GM19324 (cell line): ENCODE measurements around the gene PLPPR3.
"Not testable (repeated sequence)": the region's sequence is repeated elsewhere in the genome, so short reads cannot be mapped to it uniquely, and the experiment has no call there.

ENCODE experiments used
- ATAC-seq: cut with Tn5 transposase; IDR thresholded peaks from one replicate; pipeline ENCODE4 v1.9.1; 2021; ENCODE audit warnings: mild to moderate bottlenecking, moderate library complexity; ENCODE audit not compliant: unreplicated experiment, low FRiP score

The PLPPR3 gene

DNA sequence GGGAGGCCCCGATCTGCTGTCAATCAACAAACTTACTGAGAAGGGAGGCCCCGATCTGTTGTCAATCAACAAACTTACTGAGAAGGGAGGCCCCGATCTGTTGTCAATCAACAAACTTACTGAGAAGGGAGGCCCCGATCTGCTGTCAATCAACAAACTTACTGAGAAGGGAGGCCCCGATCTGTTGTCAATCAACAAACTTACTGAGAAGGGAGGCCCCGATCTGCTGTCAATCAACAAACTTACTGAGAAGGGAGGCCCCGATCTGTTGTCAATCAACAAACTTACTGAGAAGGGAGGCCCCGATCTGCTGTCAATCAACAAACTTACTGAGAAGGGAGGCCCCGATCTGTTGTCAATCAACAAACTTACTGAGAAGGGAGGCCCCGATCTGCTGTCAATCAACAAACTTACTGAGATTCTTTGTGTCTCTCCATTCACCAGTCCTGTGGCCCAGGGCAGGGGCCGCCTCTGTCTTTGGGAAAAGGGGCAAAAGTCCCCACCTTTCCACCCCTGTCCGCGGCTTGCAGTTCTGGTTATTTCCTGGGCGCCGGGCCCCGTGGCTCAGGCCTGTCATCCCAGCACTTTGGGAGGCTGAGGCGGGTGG is 32.0 kb upstream of the PLPPR3 start:
- not testable (repeated sequence) for ATAC-seq

DNA sequence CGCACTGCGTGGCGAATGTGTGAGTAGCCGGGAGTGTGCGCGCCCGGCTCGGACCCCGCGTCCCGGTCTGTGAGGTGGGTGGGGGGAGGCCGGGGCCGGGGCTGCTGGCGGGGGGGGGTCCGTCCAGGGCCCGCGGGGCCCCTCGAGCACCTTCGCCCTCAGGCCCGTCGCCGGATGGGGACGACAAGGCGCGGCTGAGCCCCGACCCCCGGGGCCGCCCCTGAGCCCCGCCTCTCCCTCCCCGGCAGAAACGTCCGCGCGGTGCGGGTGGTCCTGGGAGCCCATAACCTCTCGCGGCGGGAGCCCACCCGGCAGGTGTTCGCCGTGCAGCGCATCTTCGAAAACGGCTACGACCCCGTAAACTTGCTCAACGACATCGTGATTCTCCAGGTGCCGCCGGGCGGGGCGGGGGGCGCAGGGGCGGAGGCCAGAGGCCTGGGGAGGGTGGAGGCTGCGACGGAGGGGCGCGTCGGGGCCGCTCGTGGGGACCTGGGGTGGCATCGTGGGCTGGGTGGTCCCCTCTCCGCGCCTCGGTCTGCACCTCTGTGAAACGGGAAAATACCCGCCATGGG is 31.3 kb upstream of the PLPPR3 start:
- ATAC-seq, result no peak

DNA sequence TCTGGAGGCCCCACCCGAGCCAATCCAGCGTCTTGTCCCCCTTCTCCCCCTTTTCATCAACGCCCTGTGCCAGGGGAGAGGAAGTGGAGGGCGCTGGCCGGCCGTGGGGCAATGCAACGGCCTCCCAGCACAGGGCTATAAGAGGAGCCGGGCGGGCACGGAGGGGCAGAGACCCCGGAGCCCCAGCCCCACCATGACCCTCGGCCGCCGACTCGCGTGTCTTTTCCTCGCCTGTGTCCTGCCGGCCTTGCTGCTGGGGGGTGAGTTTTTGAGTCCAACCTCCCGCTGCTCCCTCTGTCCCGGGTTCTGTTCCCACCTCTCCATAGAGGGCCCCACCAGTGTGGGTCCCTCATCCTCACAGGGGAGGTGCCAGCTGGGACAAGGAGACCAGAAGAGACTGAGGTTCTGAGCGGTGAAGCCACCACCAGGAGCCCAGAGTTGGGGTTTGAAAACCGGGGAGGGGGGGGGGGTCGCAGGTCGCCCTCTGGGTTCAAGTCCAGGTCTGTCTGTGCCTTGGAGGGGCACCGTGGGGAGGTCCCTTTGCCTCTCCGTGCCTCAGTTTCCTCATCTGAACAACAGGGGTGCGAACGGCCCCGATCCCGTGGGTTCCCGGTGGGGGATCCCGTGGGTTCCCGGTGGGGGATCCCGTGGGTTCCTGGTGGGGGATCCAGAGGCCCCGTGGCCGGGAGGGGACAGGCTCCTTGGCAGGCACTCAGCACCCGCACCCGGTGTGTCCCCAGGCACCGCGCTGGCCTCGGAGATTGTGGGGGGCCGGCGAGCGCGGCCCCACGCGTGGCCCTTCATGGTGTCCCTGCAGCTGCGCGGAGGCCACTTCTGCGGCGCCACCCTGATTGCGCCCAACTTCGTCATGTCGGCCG is 30.6 kb upstream of the PLPPR3 start, which contains the start of gene ELANE:
TSS of gene ELANE (plus strand) at position 168 of the 878 bp plus-strand sequence. CDS start at position 194, 26 bp downstream.
- no peak for ATAC-seq

DNA sequence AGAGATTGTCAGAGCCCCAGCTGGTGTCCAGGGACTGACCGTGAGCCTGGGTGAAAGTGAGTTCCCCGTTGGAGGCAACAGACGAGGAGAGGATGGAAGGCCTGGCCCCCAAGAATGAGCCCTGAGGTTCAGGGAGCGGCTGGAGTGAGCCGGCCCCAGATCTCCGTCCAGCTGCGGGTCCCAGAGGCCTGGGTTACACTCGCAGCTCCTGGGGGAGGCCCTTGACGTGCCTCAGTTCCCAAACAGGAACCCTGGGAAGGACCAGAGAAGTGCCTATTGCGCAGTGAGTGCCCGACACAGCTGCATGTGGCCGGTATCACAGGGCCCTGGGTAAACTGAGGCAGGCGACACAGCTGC is 29.2 kb upstream of the PLPPR3 start:
- no peak for ATAC-seq

DNA sequence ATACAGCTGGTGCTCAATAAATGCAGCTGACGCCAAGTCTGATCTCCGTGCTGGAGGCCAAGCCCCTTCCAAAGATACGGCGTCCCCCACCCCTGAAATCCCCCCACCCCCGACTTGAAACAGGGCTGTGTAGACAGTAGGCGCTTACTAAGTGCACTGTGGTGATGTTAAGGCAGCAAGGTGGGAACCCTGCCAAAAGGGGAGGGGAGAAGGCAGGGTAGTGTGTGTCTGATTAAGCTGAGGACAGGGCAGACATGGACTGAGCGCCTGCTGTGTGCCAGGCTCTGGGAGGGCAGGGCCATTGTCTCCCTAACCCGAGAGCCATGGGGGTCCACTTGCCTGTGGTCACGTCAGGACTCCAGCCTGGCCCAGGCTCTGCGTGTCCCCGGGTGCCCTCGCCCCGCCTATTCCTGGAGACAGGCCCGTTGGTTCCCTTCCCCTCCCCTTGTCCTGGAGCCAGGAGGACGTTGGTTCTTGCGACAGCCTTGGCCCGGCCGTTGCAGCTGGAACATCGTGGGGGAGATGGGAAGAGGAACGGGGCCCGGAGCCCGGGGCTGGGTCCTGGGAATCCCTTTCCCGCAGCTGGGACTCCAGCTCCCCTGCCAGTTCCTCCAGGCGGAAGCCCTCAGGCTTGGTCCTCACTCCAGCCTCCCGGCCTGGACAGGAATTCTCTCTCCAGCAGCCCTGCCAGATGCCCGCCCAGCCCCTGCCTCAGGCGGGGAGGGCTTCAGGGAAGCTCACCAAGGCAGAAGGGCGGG is 28.6 kb upstream of the PLPPR3 start:
- ATAC-seq, result no peak

DNA sequence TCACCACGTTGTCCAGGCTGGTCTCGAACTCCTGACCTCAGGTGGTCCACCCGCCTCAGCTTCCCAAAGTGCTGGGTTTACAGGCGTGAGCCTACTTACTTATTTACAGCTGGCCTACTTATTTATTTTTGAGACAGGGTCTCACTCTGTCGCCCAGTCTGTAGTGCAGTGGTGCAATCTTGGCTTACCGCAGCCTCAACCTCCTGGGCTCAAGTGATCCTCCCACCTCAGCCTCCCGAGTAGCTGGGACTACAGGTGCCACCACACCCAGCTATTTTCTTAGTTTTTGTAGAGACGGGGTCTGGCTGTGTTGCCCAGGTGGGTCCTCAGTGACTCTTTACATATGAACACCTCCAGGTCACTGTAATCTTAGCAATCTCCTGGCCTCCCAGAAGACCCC is 27.4 kb upstream of the PLPPR3 start:
- not testable (repeated sequence) for ATAC-seq

DNA sequence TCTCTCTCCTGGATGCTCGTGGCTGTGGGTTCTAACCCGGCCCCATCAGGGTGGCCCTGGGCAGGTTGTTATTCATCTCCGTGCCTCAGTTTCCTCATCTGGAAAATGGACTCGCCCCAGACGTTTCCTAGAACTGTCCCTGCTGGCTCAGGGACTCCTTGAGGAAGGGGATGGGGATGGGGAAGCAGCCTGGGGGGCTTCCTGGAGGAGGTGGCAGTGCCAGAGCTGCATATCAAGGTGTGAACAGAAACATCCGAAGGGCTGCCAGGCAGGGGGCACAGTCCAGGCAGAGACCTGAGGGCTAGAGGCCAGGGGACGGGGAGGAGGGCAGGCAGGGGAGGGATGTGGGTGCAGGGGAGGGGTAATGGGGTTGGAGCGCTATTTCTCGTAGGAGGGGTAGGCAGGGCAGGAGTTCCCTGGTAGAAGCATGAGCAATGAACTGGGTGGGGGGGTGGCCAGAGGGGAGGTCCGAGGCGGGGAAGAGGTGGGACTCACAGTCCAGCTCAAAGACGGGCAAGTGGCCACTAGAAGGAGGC is 26.7 kb upstream of the PLPPR3 start:
- no peak for ATAC-seq

DNA sequence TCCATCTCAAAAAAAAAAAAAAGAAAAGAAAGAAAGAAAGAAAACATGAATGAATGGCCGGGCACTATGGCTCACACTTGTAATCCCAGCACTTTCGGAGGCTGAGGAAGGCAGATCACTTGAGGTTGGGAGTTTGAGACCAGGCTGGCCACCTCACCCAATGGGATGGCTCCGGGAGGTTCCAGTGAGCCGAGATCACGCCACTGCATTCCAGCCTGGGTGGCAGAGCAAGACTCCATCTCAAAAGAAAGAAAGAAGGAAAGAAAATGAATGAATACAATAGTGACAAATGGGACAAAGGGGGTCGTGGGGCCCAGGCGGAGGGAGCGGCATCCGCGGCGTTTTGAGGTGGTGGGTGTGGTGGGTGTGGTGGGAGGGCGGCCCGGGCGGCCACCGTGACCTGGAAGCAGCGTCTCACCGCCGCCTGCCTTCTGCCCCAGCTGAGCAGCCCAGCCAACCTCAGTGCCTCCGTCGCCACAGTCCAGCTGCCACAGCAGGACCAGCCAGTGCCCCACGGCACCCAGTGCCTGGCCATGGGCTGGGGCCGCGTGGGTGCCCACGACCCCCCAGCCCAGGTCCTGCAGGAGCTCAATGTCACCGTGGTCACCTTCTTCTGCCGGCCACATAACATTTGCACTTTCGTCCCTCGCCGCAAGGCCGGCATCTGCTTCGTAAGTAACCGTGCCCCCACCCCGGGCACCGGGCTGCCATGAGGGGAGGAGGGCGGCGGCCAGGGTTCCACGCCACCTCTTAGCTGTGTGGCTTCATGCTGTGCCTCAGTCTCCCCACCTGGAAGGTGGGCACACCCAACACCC is 24.2 kb upstream of the PLPPR3 start:
- no peak for ATAC-seq

DNA sequence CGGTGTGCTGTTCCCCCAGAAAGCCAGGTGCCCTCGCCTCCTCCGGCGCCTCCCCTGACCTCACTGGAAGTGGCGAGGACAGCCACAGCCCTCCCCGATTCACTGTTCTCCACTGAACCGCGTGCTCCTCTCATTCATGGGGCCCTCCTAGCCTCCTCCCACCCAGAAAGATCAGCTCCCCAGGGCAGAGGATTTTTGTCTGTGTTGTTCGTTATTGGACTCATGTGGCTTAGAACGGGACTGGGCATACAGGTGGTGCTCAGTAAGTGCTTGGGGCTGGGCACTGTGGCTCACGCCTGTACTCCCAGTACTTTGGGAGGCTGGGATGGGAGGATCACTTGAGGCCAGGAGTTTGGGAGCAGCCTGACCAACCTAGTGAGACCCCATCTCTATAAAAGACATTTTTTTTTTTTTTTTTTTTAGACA is 22.8 kb upstream of the PLPPR3 start:
- ATAC-seq, result no peak

DNA sequence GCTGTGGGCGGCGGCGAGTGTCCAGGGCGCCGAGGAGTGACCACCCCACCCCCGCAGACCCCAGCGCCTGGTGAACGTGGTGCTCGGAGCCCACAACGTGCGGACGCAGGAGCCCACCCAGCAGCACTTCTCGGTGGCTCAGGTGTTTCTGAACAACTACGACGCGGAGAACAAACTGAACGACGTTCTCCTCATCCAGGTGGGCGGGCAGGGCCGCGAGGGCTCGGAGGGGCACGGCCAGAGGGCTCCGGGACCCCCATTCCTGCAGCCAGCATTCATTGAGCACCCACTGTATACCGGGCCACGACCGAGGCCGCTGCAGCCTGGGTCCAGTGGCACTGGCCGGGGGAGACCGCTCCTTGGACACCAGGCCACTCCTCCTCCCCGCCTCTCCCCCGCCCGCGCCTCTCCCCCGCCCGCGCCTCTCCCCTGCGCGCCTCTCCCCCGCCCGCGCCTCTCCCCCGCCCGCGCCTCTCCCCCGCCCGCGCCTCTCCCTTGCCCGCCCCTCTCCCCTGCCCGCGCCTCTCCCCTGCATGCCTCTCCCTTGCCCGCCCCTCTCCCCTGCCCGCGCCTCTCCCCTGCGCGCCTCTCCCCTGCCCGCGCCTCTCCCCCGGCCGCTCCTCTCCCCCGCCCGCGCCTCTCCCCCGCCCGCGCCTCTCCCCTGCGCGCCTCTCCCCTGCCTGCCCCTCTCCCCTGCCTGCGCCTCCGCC is 22.2 kb upstream of the PLPPR3 start:
- ATAC-seq, result no peak

DNA sequence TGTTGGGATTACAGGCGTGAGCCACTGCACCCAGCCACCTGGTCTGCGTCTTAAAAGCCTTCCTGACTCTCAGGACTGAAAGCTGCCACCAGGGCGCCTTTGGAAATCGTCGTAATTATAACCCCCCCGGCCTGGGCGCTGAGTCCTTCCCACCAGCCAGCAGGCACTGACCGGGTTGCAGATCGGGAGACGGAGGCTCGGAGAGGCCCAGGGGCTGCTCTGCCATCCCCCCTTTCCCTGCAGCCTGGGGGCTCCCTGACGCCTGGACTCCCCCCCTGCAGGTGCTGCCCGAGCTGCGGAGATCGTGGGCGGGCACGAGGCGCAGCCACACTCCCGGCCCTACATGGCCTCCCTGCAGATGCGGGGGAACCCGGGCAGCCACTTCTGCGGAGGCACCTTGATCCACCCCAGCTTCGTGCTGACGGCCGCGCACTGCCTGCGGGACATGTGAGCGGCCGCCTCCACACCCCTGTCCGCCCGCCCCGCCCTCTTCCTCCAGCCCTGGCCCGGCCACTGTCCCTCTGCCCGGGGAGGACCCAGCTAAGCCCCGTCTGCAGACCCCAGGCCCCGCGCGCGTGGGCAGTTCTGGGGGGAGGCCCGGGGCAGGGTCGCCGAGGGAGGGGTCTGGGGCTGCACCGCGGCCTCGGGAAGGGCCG is 21.6 kb upstream of the PLPPR3 start:
- no peak for ATAC-seq

DNA sequence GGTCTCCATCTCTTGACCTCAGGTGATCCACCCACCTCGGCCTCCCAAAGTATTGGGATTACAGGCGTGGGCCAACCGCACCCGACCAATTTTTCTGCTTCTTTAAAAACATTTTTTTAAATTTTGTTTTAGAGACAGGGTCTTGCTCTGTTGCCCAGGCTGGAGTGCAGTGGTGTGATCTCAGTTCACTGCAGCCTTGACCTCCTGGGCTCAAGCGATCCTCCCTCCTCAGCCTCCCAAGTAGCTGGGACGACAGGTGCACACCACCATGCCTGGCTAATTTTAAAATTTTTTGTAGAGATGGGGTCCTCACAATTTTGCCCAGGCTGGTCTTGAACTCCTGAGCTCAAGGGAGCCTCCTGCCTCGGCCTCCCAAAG is 21.0 kb upstream of the PLPPR3 start:
- not testable (repeated sequence) for ATAC-seq

DNA sequence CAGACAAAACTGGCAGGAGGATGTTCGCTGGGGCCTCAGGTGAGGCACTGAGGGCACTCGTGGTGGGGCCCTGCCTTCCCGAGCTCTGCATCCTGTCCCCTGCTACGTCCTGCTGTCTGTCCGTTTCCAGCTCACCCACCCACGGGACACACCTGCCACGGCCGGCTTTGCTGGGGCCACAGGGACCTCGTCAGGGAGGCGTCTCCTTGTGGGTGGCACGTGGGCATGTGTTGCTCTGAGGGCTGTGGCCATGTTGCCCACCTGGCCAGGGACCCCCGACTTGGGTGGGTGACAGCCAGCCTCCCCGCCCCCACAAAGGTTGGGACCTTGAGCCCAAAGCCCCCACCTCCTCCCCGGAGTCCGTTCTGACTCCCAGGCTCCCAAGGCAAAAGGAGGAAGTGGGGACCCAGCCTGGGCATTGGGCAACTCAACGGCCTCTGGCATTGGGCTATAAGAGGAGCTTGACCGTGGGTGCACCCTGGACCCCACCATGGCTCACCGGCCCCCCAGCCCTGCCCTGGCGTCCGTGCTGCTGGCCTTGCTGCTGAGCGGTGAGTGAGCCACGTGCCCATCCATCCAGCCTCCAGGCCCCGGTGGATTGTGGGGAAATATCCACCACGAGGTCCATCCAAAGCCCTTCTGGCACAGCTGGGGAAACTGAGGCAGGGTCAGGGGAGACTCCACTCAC is 18.9 kb upstream of the PLPPR3 start, which contains the start of gene PRTN3:
TSS of gene PRTN3 (plus strand) at position 481 of the 688 bp plus-strand sequence. CDS start at position 491, 10 bp downstream.
- ATAC-seq, result no peak

DNA sequence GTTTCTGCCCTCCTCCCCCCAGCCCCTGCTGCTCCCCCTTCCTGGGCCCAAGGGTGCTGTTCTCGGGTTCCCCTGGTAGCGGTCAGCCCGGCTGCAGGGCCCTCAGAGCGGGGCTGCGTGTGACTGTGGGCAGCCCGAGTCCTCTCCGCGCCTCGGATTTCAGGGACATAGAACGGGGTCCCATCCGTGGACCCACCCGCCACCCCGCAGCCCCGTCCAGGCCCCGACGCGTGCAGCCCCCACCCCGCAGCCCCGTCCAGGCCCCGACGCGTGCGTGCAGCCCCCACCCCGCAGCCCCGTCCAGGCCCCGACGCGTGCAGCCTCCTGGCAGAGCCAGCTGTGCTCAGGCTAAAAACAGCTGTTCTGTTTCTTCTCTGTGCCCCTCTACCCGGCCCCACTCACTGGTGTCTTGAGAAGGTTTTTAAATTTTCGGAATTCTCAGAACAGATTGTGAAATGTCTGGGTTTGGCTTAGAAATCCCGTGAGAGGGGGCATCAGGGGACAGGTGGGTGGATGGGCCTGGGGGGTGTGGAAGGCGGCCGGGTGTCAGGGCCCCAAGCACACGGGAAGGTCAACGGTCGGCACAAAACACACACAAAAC is 13.6 kb upstream of the PLPPR3 start:
- no peak for ATAC-seq

DNA sequence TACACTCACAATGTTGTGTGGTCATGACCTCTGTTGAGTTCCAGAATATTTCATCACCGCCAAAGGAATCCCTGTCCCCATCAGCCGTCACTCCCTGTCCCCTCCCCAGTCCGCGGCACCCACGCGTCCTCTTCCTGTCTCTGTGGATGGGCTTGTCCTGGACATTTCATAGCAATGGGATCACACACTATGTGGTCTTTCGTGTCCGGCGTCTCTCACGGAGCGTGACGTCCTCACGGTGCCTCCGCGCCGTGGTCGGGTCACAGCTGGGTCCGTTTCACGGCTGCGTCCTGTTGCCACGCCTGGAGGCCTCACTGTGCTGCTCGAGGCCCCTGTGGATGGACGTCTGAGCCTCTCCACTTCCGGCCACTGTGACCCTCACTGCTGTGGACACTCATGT is 12.5 kb upstream of the PLPPR3 start:
- no peak for ATAC-seq

DNA sequence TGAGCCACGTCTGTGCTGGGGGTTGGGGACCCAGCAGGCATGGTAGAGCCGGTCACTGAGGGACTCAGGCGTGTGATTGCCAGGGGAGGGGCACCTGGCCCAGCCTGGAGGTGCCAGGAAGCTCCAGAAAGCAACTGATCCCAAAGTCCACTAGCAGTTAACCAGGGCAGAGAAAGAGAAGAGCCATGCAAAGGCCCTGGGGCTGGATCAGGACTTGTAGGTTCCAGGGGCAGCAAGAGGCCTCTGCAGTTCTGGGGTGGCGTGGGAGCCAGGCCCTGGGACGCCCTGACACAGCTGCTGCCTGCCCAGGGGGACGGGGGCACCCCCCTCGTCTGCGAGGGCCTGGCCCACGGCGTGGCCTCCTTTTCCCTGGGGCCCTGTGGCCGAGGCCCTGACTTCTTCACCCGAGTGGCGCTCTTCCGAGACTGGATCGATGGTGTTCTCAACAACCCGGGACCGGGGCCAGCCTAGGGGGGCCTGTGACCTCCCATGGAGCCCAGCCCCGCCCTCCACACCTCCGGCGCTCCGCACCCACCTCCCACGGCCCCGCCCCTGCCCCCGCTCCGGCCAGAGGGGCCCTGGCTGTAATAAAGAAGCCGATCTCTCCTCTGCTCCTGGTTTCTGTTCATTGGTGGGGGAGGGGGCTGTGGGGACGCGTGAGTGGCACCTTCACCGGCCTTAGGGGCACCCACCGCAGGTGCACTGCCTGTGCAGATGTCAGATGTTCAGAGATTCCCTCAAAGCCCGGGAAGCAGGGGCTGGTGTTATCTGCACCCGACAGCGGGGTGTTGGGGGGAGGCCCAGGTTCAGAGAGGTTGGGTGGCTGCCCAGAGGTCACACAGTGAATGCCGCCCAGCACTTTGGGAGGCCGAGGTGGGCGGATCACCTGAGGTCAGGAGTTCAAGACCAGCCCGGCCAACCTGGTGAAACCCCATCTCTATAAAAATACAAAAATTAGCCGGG is 9.9 kb upstream of the PLPPR3 start:
- no peak for ATAC-seq
